B cell (primary cell): ENCODE results near the gene SEMA4G.

Experiments
- EZH2 ChIP-seq: IDR thresholded peaks from 2 replicates; pipeline ENCODE4 v1.6.1; 2012; ENCODE audit warnings: borderline replicate concordance, low read depth, mild to moderate bottlenecking, moderate library complexity, low read length; ENCODE audit not compliant: insufficient read depth, poor library complexity, severe bottlenecking
- TF ChIP-seq, protein P1 (sequence below): fragments of 200-600 bp; IDR thresholded peaks from one replicate; pipeline ENCODE4 v1.8.0; 2022; ENCODE audit warnings: antibody characterized with exemption, mild to moderate bottlenecking

- TF ChIP-seq, protein P1, sequence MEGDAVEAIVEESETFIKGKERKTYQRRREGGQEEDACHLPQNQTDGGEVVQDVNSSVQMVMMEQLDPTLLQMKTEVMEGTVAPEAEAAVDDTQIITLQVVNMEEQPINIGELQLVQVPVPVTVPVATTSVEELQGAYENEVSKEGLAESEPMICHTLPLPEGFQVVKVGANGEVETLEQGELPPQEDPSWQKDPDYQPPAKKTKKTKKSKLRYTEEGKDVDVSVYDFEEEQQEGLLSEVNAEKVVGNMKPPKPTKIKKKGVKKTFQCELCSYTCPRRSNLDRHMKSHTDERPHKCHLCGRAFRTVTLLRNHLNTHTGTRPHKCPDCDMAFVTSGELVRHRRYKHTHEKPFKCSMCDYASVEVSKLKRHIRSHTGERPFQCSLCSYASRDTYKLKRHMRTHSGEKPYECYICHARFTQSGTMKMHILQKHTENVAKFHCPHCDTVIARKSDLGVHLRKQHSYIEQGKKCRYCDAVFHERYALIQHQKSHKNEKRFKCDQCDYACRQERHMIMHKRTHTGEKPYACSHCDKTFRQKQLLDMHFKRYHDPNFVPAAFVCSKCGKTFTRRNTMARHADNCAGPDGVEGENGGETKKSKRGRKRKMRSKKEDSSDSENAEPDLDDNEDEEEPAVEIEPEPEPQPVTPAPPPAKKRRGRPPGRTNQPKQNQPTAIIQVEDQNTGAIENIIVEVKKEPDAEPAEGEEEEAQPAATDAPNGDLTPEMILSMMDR: no peak
- no peak for TF ChIP-seq EZH2
Measured at GRCh38 chr10:100928039-100928438, 41.3 kb upstream of the SEMA4G start.
